GM23338 (cell line): ENCODE data around the gene TASOR2.

Source experiments
- EZH2 ChIP-seq: fragments of 200-600 bp; sonication (generic); IDR thresholded peaks from one replicate; pipeline ENCODE4 v1.8.0; 2017; ENCODE audit warnings: antibody characterized with exemption, mild to moderate bottlenecking, low read depth; ENCODE audit not compliant: unreplicated experiment
- EZH2phosphoT487 ChIP-seq: fragments of 200-600 bp; sonication (generic); IDR thresholded peaks from one replicate; pipeline ENCODE4 v1.8.1; 2018; ENCODE audit warnings: antibody characterized with exemption; ENCODE audit not compliant: unreplicated experiment
- POLR2AphosphoS5 ChIP-seq: IDR thresholded peaks from 2 replicates; pipeline ENCODE4 v1.6.1; 2016; ENCODE audit warnings: antibody characterized with exemption, low read depth
- REST ChIP-seq: IDR thresholded peaks from one replicate; pipeline ENCODE4 v1.6.1; 2018; ENCODE audit warnings: antibody characterized with exemption; ENCODE audit not compliant: unreplicated experiment
- STAT1 ChIP-seq: IDR thresholded peaks from one replicate; pipeline ENCODE4 v1.6.1; 2016; ENCODE audit warnings: antibody characterized with exemption; ENCODE audit not compliant: unreplicated experiment
- ZNF462 ChIP-seq: fragments of 250-450 bp; sonication (Bioruptor Pico); IDR thresholded peaks from 2 replicates; pipeline ENCODE4 v1.5.0; 2020; ENCODE audit warnings: mild to moderate bottlenecking, moderate library complexity
- TF ChIP-seq, protein P1 (sequence below), 2 experiments: fragments of 200-600 bp in 1 of 2; sonication (generic) in 1 of 2; conservative IDR thresholded peaks; 2 replicates each; pipeline versions ENCODE4 v1.5.1 to v1.6.1; 2016 to 2017; ENCODE audit warnings: antibody characterized with exemption in 2 of 2, low read depth in 2 of 2, mild to moderate bottlenecking in 2 of 2, moderate library complexity in 1 of 2

DNA sequence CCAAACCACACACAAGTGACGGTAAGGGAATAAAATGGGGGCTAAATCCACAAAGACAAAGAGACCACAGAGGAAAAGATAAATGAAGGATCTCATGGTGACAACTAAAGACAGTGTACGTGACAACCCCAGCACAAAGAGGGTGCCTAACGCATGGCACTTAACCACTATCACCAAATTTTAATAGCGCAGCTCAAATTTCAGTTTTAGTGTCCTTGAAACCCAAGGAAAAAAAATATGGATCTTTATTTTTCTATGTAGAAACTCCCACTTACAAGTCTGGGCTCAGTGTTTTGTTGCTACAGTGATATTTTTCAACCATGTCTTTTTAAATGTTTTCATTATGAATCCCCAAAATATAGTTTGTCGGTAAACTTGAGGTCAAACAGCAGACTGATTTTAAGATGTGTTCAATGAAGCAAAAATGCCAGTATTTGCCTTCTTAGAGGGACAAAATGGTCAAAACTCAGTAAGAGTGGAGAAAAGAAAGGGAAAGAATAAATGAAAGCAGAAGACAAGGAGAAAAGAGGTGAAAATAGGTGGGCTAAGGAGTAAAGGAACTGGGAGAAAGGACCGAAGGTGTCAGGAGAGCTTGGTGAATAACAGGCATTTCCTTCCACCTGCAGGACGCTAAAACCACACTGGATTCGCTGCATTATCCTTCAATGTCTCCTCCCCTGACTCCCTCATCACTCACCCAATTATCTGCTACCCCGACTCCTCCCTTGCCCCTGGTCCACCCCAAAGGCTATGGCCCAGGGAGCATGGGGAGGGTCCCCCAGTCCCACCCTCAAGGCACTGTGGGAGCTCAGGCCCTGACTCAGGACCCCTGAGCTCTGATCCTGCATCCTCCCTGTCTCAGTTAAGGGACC lies 21.7 kb upstream of the TASOR2 start:
- TF ChIP-seq, protein P1, sequence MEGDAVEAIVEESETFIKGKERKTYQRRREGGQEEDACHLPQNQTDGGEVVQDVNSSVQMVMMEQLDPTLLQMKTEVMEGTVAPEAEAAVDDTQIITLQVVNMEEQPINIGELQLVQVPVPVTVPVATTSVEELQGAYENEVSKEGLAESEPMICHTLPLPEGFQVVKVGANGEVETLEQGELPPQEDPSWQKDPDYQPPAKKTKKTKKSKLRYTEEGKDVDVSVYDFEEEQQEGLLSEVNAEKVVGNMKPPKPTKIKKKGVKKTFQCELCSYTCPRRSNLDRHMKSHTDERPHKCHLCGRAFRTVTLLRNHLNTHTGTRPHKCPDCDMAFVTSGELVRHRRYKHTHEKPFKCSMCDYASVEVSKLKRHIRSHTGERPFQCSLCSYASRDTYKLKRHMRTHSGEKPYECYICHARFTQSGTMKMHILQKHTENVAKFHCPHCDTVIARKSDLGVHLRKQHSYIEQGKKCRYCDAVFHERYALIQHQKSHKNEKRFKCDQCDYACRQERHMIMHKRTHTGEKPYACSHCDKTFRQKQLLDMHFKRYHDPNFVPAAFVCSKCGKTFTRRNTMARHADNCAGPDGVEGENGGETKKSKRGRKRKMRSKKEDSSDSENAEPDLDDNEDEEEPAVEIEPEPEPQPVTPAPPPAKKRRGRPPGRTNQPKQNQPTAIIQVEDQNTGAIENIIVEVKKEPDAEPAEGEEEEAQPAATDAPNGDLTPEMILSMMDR (conservative IDR thresholded peaks at IDR 0.05; ENCODE audit: low read depth in 2 of 2), result no peak
- no peak for TF ChIP-seq POLR2AphosphoS5
- TF ChIP-seq REST, result no peak
- TF ChIP-seq ZNF462 (CRISPR knock-in tag), result no peak
- TF ChIP-seq EZH2phosphoT487, result no peak
- TF ChIP-seq STAT1, result no peak
- no peak for TF ChIP-seq EZH2
